Activated CD4-positive, alpha-beta T cell treated with anti-CD3 and anti-CD28 coated beads for 24 hours (primary cell): ENCODE results near the gene NR2E1.

Experiments used
- DNase-seq, 2 donors: peaks; one replicate each; pipeline ENCODE4 v3.0.0-alpha.2; 2020; ENCODE audit warnings: low read depth in 2 of 2

NR2E1 gene

DNA sequence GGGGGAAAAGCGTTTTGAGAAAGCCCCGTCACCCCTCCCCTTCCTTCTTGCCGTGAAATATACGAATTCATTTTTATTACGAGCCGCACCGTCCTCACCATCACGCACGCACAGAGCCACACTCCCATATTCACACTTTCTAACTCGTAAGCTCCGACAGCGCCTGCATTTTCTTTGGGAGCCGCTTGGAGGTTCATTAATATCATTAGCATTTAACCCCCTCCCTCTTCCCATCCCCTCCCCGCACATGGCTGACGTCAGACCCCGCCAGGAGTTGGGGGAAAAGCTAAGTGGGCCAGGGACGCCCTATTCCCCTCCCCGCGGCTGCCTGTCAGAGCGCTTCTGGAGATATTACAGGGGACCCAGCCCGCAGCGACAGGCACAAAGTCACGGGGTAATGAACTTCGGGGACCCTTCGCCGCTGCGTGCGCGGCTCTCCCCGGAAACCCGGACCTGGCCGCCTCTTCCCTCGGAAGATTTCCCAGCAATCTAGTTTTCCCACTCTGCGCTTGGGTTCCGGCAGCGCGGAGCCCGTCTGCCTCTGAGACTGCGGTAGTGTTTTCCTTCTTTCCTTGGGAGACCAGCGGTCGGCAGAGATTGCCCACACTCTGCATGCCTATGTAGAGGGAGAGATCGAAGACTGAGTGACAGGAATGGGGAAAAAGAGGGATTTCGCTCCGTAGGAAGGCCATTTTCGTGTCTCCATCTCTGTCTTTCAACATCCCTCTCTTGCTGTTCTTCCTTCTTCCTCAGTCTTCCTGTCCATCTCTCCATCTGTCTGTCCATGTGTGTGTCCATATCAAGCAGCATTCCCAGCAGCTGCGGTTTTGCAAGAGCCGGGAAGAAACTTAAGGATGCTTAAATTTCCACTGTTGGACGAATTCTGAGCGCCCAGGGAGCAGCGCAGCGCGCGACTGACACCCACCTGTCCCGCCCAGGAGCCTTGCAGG lies at the start of gene NR2E1:
NR2E1 (plus strand) TSS at position 309 of the 950 bp plus-strand sequence. CDS start 744 bp downstream, outside the sequence.
- no peak for DNase-seq

DNA sequence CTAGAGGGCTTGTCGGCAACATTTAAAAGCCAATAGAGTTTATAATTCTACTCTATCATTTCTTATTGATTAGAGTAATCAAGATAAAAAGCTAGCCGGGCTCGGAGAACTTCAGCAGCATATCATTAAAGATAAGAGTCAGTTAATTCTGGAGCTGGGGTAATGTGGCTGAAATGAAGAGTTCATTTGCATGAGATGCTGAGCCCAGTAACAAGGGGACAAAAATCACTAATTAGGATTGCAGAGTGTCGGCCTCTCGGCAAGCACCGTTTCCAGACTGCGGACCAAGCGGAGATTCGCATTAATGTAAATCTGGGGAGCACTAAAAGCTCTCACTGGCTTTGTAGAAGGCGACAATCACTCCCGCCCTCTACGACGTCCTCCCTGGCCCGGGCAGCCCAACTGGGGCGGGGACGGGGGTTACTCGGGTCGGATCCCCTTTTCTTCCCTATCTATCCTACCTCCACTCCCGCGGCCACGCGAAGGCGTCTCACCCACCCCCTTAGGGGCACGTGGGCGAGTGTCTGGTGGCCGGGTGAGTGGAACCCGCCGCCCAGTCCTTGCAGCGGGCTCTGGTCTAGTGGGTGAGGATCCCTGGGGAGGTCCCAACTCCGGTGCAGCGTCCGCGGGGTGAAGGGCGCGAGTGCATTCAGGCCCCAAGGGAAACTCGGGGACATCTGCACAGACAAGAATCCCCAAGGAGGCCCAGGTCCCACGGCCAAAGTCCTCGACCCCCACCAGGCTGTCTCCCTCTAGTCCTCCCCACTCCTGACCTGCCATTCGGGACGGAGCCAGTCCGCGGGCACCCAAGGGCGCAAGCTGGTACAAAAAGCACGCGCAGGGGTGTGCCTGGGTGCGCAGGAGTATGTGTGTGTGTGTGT lies 49.0 kb upstream of the NR2E1 start:
- DNase-seq: no peak

DNA sequence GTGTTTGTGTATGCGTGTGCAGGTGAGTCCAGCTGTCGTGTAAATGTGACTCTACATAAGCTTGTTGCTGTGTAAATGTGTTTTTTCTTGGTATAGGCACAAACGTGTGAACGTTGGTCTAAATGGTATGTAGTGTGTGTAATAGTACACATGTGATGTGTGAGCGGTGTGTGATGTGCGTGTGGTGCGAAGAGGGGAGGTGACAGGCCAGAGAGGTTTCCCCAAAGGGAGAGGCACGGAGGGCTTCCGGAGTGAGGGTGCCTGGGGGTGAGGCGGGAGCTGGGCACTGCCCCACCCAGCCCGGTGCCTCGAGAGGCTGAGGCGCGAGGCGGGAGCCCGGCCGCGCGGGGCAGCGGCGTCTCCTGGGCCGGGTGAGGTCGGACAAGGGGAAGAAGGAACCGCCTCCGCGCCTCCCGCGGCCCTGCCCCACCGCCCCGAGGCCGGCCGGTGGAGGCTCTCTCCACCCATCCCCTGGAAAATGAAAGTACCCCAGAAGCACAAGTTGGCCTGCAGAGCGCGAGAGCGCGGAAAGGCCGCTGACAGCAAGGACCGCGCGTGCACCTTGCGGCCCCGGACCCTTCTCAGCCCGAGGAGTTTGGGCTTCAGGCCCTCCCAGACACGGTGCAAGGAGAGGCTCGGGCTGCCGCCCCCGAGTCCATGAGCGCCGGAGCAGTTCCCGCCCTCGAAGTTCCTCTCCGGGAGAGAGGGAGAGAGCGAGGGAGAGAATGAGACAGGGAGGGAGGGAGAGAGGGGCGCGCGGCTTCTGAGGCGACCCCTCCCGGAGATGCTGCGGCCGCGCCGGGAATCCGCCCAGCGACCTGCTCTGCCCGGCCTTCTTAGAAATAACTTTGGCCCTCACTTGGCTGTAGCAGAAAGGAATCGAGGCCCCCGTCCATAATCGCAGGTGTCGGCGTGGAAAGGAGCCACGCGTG lies 48.1 kb upstream of the NR2E1 start:
- DNase-seq: no peak

DNA sequence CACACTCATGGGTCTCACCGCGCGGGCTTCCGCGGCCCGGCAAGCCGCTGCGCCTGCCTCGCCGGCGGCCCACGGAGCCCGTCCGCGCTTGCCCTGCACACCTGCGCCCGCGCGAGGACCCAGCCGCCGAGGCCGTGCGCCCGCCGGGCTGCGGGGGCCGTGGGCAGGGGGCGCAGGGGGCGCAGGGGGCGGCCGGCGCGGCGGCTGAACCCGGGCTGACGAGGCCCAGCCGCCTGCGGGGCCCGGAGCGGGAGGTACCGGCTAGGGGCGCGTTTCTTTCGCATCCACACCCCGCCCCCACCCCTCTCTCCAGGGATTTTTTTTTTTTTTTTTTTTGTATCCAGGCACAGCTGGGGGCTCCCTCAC lies 47.5 kb upstream of the NR2E1 start:
- DNase-seq: no peak

DNA sequence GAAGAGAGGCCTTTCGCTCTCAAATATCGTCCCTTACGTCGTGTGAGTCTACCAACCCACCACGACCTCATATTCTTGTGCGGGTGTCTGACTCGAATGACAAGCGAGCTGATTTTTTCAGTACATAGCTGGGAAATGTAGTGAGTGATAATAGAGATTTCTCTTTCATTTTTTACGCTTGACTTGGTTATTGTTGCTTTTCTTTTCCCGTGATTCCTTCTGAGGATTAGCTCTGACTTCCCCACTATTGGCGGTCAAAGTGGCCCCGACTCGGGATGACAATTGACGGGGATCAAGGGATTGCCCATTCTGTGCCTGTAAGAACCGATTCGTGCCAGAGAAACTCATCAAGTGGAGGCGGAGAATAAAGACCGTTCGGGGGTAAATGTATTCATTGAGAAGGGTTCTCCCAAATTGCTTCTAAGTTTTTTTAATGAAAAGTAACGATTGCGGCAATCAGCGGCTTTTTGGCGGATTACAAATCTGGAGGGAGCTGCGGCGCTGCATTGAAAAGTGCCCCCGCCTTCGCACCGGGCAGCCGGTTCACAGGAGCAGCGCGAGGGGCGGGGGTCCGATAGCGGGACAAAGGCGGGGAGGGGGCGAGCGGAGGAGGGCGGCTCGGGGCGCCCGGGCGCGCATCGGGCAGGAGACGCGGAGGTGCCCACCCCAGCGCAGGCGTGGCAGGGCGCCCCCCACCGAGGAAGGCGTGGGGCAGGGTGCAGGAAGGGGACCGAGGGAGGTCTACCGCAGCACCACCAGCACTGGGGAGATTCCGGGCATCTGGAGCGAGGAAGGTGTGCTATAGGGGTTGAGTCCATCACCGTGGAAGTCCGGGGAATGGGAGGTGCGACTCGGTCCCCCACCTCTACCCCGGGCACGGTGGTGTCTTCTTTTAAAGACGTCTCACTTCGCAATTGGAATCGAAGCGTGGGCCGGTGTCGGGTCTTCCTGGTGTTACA lies 46.7 kb upstream of the NR2E1 start:
- DNase-seq: no peak

DNA sequence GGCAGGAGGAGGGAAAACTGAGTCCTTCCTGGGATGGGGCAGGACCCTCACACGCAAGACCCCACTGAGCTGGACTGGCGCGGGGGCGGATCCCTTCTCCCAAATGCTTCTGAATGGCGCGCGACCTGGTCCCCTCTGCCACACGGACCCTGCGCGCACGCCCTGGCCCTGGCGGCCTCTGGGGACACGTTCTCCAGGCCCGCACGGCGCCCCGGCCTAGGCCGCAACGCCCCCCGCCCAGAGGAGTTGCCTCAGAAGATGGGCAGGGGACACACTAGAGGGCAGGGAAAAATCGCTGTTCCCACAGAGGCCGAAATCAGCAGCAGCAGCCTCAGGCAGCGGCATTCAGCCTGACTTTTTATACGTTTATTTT lies 46.1 kb upstream of the NR2E1 start:
- DNase-seq: no peak

DNA sequence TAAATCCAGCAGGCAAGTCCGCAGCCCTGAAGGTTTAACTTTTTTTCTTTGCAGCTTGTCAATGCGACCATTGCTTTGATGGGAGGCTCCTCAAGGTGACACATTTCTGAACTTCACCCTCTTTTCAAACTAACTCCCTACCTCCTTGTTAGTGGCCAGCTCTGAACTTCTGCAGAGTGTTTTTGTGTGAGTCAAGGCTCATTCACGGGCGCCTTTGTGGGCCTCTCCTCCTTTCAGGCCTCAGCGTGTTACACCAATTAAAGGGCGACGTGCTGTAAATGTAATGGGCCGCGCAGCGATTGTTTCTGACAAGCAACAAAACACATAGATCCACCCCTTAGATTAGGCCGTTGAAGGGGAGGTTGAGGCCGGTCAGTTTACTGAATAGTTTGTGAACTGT lies 45.5 kb upstream of the NR2E1 start:
- DNase-seq: no peak

DNA sequence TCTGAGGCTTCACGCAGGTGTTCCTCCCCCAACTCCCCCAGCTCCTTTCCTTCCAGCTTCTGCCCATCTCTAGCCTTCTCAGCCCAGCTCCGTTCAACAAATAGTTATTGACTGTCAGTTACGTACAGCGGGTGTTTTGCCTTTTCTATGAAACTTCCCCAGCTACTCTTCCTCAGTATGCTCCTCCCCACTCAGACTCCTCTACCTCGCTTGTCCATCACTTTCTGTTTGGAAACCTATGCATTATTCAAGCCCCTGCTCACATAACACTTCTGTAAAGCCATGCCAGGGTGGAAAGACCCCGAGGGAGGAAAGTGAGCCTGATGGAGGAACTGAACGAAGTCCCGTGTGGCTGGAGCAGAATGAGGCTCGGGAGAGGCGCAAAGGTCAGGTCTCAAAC lies 44.2 kb upstream of the NR2E1 start:
- DNase-seq: no peak

DNA sequence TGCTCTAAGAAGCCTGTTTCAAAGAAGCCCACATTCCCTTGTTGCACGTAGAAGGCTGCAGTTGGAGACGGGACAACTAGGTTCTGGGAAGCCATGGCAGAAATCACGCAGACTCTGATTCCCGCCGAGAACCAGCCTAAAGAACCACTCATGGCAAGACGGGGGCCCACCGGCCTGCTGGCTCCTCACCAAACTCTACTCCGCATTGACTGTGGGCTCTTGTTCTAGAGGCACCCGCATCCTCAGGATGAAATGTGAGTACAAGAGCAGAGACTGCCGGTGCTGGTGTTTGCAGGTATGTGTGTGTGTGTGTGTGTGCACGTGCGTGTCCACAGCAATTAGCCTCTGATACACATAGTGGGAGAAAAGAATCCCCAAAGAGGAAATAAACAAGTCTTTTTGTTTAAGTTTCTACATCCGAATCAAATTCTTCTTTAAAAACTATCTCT lies 42.3 kb upstream of the NR2E1 start:
- no peak for DNase-seq

DNA sequence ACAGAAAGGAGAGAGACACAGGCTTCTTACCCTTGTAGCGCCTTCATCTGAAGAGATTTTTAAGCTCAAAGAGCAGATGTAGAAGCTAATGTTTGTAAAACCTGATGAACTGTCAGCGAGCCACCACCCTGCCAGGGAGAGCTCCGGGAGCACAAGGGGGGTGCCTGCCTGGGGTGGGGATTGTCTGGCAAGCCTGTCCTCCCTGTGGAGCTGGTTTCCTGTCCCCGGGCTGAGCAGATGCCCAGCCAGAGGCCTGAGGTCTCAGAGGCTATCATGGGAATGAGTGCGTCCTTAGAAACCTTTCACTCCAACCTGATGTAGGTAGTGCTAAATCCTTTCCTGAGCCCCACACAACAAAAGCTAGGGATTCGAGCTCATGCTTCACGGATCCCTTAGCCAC lies 41.9 kb upstream of the NR2E1 start:
- DNase-seq: no peak

DNA sequence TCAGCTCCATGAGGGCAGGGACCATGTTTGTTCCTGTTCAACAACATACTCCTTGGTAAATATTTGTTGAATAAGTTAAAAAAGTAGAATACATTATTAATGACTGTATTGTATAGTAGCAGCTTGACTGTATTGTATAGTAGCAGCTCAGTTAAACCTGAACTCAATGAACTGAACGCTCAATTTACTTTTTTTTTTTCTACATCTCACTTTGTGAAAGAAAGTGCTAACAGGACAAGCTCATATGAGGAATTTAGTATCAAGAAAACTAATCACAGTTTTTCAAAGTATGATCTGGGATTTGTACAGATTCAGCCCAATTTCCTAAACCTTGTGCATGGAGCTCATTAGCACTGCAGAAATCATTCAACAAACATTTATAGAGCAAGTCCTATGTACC lies 38.8 kb upstream of the NR2E1 start:
- no peak for DNase-seq

DNA sequence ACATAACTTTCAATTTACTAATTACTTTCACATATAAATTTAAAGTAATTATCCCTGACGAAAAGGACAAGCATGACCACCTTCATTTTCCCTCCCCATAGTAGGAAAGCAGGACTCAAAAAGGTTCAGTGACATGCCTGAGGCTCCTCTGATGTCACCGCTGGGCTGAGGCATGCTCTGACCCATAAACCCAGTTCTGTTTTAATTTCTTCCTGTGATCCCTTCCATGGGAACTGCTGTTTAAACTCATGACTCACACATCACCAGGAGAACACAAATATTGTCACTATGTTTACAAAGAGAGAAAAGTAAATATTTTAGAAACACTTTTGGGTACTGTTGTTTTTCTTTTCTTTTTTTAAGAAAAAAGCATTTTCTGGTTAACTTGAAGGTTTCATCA lies 38.0 kb upstream of the NR2E1 start:
- no peak for DNase-seq

DNA sequence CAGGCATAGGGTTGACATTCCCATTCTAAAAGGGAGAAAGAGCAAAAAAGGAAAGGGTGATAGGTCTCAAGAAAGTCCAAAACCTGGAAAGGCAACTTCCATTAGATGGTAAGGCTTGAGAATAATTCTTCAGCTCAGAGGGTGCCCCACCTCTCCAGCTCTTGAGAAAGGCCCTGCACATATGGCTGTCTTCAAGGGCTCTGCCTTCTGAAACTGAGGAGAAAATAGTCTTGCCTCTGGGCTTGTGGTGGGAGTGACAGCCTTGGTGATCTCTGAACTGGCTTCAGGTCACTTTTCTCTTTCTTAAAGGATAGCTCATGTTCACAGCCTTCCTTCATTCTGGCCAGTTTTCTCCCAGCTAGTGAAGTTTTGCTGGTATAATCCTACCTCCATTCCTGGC lies 35.6 kb upstream of the NR2E1 start:
- no peak for DNase-seq

DNA sequence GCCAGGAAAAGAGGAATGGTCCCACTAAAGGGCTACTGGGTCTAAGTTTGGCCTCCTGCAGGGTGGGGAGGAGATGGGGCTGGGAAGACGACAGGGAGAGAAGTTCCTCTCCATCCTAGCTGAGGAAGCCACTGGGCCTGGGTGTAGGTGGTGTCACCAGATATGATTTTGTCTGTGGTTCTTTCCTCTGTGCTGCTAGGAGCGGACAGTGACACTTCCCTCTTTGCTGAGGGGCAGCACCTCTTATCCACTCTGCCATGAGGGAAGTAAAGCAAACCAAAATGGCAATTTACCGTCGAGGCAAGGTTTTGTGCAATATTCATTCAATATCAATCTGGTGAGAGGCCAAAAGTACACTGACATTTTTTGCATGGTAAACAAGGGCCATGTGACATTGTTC lies 33.0 kb upstream of the NR2E1 start:
- DNase-seq: no peak

DNA sequence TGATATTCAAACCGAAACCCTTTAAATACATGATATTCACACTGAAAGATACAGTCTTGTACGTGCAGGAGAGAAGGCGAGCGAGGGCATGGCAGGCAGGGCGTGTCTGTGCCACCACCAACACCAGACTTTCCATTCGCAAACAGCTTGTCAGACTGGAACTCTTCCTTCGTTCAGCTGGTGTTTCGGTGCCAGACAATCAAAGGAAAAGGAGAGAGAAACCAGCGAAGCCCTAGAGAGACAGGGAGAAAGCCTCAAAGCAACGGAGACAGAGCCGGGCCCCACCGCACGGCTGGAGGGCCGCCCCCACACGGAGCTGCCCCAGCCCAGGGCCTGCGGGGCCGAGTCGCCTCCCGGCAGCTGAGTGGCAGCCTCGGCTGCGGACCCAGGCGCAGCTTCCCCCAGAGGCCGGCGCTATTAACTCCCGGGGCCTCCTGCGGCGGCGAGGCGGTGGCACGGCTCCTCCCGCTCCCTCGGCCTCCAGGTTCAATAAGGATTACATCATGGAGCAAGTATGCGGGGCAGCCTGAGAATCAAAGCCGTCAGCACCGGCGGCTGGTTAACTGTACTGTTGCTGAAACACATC lies 32.1 kb upstream of the NR2E1 start:
- DNase-seq: no peak

DNA sequence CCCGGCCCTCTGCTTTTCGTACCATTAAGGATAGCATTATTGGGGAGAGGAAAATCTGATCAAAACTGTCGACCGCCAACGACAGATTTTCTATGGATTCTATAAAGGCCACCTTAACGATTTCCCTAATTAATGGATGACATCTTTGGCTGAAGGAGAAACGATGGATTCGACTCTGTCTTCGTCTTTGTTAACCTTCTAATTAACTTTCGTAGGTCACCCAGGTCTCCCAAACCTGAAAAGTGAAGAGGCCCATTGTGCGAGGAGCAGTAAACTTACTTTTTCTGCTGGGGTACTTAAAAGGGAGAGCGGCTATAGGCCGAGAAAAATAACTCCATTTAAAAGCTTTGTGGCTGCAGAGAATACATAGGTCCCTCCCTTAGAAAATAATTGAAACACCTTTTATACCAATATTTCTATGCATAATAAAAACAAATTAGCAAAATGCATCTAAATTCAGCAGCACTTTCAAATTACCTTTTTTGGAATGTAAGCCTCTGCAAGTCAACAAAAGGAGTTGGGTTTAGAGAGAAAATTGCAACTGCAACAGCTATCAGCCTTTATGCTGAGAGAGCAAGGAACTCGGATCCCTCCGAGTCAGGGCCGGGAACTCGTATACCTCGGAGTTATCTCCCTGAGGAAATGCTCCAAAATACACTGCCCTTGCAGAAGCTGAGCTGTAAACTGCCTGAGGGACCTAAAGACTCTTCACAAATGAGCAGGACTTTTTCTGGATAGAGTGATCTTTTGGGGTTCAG lies 31.4 kb upstream of the NR2E1 start:
- DNase-seq: no peak

DNA sequence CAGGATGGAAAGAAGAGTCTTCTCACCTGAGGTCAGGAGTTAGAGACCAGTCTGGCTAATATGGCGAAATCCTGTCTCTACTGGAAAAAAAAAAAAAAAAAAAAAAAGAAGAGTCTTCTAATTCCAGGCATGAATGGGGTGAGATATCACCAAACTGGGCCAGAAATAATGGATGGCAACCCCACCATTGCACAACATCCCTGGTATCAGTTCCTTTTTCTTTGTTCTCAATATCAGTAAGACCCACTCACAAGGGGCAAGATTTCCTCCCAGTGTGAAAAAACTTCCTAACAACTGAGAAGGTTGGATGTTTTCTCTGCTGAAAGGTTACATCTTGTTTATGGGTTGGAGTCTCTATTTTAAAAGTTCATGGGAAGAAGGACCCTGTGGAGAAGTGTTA lies 23.6 kb upstream of the NR2E1 start:
- no peak for DNase-seq

DNA sequence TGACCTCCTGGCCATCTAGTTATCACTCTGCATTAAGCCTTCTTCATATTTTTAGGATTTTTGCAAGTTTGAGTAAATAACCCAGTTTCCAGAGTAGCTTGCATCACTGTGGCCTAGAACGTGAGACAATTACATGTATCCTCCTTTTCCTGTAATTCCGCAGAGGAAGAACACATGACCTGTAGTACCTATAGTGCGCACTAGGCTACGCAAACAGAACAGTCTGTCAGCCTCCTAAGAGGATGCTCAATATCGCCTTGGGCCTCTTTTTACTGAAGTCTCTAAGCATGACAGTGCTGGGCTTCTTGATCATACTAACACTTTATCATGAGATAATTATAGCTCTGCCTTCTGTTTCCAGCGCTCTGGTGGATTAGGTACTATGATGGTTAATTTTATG lies 20.2 kb upstream of the NR2E1 start:
- no peak for DNase-seq

DNA sequence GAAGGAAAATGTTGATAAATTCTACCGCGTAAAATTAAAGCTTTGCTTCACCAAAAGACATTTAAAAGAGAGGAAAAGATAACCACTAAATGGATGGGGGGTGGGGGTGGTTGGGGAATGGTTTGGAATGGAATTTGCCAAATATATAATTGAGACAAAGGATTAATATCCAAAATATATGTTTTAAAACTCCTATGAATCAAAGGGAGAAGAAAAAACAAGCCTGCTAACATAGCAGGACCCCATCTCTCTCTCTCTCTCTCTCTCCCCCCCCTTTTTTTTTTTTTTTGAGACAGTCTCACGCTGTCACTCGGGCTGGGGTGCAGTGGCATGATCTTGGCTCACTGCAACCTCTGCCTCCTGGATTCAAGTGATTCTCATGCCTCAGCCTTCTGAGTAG lies 13.4 kb upstream of the NR2E1 start:
- no peak for DNase-seq
